Left ventricle myocardium inferior (tissue), 1 donor: ENCODE data around the gene LRRFIP1. TPM values are rescaled to one million over a fixed set of nuclear protein-coding genes. Genes with fewer than 3 reads are reported as not detected.

Experiments used
- DNase-seq: peaks from one replicate; pipeline ENCODE4 v3.0.0-alpha.2; 2020
- H3K27ac ChIP-seq: fragments of 200-600 bp; replicated peaks from 2 replicates; pipeline ENCODE4 v1.8.0; 2021
- H3K27me3 ChIP-seq: fragments of 200-600 bp; 2 replicates; pipeline ENCODE4 v1.8.0; 2021; ENCODE audit warnings: low read depth
- H3K36me3 ChIP-seq: fragments of 200-600 bp; 2 replicates; pipeline ENCODE4 v1.8.0; 2021
- H3K4me1 ChIP-seq: fragments of 200-600 bp; 2 replicates; pipeline ENCODE4 v1.8.0; 2021
- H3K4me3 ChIP-seq: fragments of 200-600 bp; 2 replicates; pipeline ENCODE4 v1.8.0; 2021; ENCODE audit warnings: mild to moderate bottlenecking, moderate library complexity
- H3K9me3 ChIP-seq: fragments of 200-600 bp; replicated peaks from 2 replicates; pipeline ENCODE4 v1.8.0; 2021
- intact Hi-C: fragments of 100-400 bp; cut with micrococcal nuclease; formaldehyde crosslinking; loops from one replicate; pipeline ENCODE4 v1.11.0; 2022
- total RNA-seq: library from RNA; stranded (reverse); fragmentation: NEBNext Ultra II Directional; extraction: Animal tissue kit (Norgen Biotek cat#: 25700); gene quantifications from one replicate; pipeline ENCODE4 v1.2.1, GENCODE V29; 2021
- TF ChIP-seq, protein P1 (sequence below): fragments of 200-600 bp; IDR thresholded peaks from 2 replicates; pipeline ENCODE4 v1.8.0; 2021; ENCODE audit warnings: antibody characterized with exemption, mild to moderate bottlenecking, borderline replicate concordance
- donor health status: DM: no; HTN: yes; CAD: no; lungs with severe emphysema.

Gene LRRFIP1
- total RNA-seq, 1 donor from 2014 or later, result 97.1 TPM

GRCh38 chr2:237638176-237638575, 10.8 kb downstream of the LRRFIP1 start:
- Histone ChIP-seq H3K36me3 (peaks cover 6% of the 10 kb centered on the region), H3K27ac (no peak overlapping the region), H3K9me3 (peaks cover 16% of the 10 kb centered on the region), H3K4me1 (peaks cover 69% of the 10 kb centered on the region), H3K27me3 (no peaks in the 10 kb centered on the region), H3K4me3 (no peak overlapping the region)
- no peak for DNase-seq
- TF ChIP-seq, protein P1, sequence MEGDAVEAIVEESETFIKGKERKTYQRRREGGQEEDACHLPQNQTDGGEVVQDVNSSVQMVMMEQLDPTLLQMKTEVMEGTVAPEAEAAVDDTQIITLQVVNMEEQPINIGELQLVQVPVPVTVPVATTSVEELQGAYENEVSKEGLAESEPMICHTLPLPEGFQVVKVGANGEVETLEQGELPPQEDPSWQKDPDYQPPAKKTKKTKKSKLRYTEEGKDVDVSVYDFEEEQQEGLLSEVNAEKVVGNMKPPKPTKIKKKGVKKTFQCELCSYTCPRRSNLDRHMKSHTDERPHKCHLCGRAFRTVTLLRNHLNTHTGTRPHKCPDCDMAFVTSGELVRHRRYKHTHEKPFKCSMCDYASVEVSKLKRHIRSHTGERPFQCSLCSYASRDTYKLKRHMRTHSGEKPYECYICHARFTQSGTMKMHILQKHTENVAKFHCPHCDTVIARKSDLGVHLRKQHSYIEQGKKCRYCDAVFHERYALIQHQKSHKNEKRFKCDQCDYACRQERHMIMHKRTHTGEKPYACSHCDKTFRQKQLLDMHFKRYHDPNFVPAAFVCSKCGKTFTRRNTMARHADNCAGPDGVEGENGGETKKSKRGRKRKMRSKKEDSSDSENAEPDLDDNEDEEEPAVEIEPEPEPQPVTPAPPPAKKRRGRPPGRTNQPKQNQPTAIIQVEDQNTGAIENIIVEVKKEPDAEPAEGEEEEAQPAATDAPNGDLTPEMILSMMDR, result no peak
- intact Hi-C loops, result no loop called here

- Histone ChIP-seq H3K36me3 (peaks cover 6% of the 10 kb centered on the region), H3K4me1 (peaks cover 69% of the 10 kb centered on the region), H3K27ac (peak overlapping the region; percentile 73), H3K9me3 (peaks cover 15% of the 10 kb centered on the region), H3K27me3 (no peaks in the 10 kb centered on the region), H3K4me3 (no peak overlapping the region)
- TF ChIP-seq, protein P1, result no peak
- intact Hi-C loops, result no loop called here
- no peak for DNase-seq
Observed at GRCh38 chr2:237639052-237639835, 11.9 kb downstream of the LRRFIP1 start.

- H3K27ac ChIP-seq, result peak overlapping the region; percentile 73
- peaks cover 9% of the 10 kb centered on the region for H3K9me3 ChIP-seq
- TF ChIP-seq, protein P1, result no peak
- no peak overlapping the region for H3K4me3 ChIP-seq
- H3K4me1 ChIP-seq, result peaks cover 73% of the 10 kb centered on the region
- no peak for DNase-seq
- intact Hi-C loops, result no loop called here
- H3K27me3 ChIP-seq, result no peaks in the 10 kb centered on the region
- H3K36me3 ChIP-seq, result peaks cover 6% of the 10 kb centered on the region
Observed at GRCh38 chr2:237639836-237640220, 12.4 kb downstream of the LRRFIP1 start.

DNA sequence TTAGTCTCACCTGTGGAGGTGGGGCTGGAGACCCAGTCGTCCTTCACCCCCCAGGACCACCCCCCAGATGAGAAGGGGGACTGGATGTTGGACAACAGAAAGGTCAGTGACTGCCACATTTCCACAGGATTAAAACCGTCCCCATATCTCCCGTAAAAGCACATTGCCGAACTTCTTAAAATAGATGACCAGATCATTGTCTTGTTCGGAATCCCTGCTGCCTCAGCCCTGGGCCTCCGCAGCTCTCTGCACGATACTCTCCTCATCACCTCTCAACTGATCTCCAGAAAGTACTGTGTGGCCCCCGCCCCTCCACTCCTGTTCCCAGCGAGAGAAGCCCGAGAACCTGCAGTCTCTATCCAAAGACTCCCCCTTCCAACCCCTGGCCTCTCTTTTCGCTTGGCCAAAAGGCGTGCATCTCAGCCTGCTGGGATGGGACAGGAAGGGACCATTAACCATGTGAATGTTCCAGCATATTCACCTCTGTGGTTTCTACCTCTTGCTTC, 13.2 kb downstream of the LRRFIP1 start:
- Histone ChIP-seq H3K9me3 (peaks cover 7% of the 10 kb centered on the region), H3K4me3 (no peak overlapping the region), H3K4me1 (peaks cover 81% of the 10 kb centered on the region), H3K27me3 (no peaks in the 10 kb centered on the region), H3K36me3 (peaks cover 9% of the 10 kb centered on the region), H3K27ac (peak overlapping the region; percentile 73)
- TF ChIP-seq, protein P1, result no peak
- intact Hi-C loops, result no loop called here
- DNase-seq, result no peak

DNA sequence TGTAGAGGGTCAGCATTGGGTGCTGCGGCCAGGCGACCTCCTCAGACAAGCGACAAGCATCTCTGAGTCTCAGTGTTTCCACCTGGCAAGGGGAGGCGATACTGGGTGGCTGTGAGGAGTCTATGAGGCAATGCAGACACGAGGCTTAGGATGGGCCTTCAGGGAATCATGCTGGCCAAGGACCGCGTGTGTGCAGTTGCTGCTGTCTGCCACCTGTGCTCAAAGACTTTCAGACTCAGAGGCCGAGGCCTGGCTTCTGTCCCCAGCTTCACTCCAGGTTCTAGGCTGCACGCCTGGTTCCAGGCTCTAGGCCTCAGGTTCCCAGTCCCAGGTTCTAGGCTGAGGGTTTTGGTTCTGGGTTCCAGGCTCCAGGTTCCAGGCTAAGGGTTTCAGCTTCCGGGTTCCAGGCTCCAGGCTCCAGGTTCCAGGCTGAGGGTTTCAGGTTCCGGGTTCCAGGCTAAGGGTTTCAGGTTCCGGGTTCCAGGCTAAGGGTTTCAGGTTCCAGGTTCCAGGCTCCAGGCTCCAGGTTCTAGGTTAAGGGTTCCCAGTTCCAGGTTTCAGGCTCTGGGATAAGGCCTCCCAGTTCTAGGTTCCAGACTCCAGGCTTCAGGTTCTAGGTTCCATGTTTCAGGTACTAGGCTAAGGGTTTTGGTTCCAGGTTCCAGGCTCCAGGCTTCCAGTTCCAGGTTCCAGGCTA, 14.8 kb downstream of the LRRFIP1 start:
- no peak for DNase-seq

More for the DNA sequence above, 14.8 kb downstream of the LRRFIP1 start:
- TF ChIP-seq, protein P1, result no peak
- Histone ChIP-seq H3K4me1 (peaks cover 95% of the 10 kb centered on the region), H3K27ac (no peak overlapping the region), H3K36me3 (peaks cover 21% of the 10 kb centered on the region), H3K27me3 (no peaks in the 10 kb centered on the region), H3K4me3 (no peak overlapping the region), H3K9me3 (no peaks in the 10 kb centered on the region)
- intact Hi-C loops, result no loop called here
